Measurements from ENCODE around the gene IL24.
"Not testable (repeated sequence)": the region's sequence is repeated elsewhere in the genome, so short reads cannot be mapped to it uniquely, and the experiment has no call there.

The IL24 gene

GRCh38 chr1:206923961-206924557 lies 26.8 kb downstream of the IL24 start:
- DNase-seq (ENCODE audit: low read depth in 4 of 4, low spot score in 1 of 4), result not testable (repeated sequence)

- no peak for DNase-seq (ENCODE audit: low read depth in 4 of 4, low spot score in 1 of 4)
These were observed 27.4 kb downstream of the IL24 start for GRCh38 chr1:206924592-206925105.

- no peak for DNase-seq (ENCODE audit: low read depth in 4 of 4, low spot score in 1 of 4)
These were observed 28.0 kb downstream of the IL24 start for GRCh38 chr1:206925106-206925736.

- no peak for DNase-seq (ENCODE audit: low read depth in 4 of 4, low spot score in 1 of 4)
These were observed 29.0 kb downstream of the IL24 start for GRCh38 chr1:206926286-206926685.

- DNase-seq (ENCODE audit: low read depth in 4 of 4, low spot score in 1 of 4), result no peak
These were observed 32.3 kb downstream of the IL24 start for GRCh38 chr1:206929524-206929923.

GRCh38 chr1:206930210-206930798 lies 33.1 kb downstream of the IL24 start:
- no peak for DNase-seq (ENCODE audit: low read depth in 4 of 4, low spot score in 1 of 4)

GRCh38 chr1:206931709-206932108 lies 34.5 kb downstream of the IL24 start:
- no peak for DNase-seq (ENCODE audit: low read depth in 4 of 4, low spot score in 1 of 4)

GRCh38 chr1:206932177-206932576 lies 34.9 kb downstream of the IL24 start:
- no peak for DNase-seq (ENCODE audit: low read depth in 4 of 4, low spot score in 1 of 4)

- peak in 3 of 4 experiments; percentile 52 to 59 (median 59) for DNase-seq (ENCODE audit: low read depth in 4 of 4, low spot score in 1 of 4)
These were observed 36.2 kb downstream of the IL24 start for GRCh38 chr1:206933333-206933945.

- DNase-seq (ENCODE audit: low read depth in 4 of 4, low spot score in 1 of 4), result no peak
These were observed 38.3 kb downstream of the IL24 start for GRCh38 chr1:206935491-206936067.

- DNase-seq (ENCODE audit: low read depth in 4 of 4, low spot score in 1 of 4), result no peak
These were observed 40.2 kb downstream of the IL24 start for GRCh38 chr1:206937425-206937824.

GRCh38 chr1:206939131-206939530 lies 41.9 kb downstream of the IL24 start:
- no peak for DNase-seq (ENCODE audit: low read depth in 4 of 4, low spot score in 1 of 4)

GRCh38 chr1:206939841-206940587 lies 42.8 kb downstream of the IL24 start:
- DNase-seq (ENCODE audit: low read depth in 4 of 4, low spot score in 1 of 4), result no peak

GRCh38 chr1:206940588-206940936 lies 43.3 kb downstream of the IL24 start:
- no peak for DNase-seq (ENCODE audit: low read depth in 4 of 4, low spot score in 1 of 4)

- DNase-seq (ENCODE audit: low read depth in 4 of 4, low spot score in 1 of 4), result no peak
These were observed 44.6 kb downstream of the IL24 start for GRCh38 chr1:206941766-206942418.

- no peak for DNase-seq (ENCODE audit: low read depth in 4 of 4, low spot score in 1 of 4)
These were observed 47.5 kb downstream of the IL24 start for GRCh38 chr1:206944703-206945102.

- no peak for DNase-seq (ENCODE audit: low read depth in 4 of 4, low spot score in 1 of 4)
These were observed 48.5 kb downstream of the IL24 start for GRCh38 chr1:206945779-206946178.

GRCh38 chr1:206946261-206946660 lies 49.0 kb downstream of the IL24 start, which contains the start of gene PIGR:
Gene PIGR, minus strand, starts transcription at chr1:206946466. Its CDS starts 5,935 bp downstream, at chr1:206940531.
- no peak for DNase-seq (ENCODE audit: low read depth in 4 of 4, low spot score in 1 of 4)

GRCh38 chr1:206947255-206947654 lies 50.0 kb downstream of the IL24 start:
- DNase-seq (ENCODE audit: low read depth in 4 of 4, low spot score in 1 of 4), result no peak

GRCh38 chr1:206949208-206949607 lies 52.0 kb downstream of the IL24 start:
- DNase-seq (ENCODE audit: low read depth in 4 of 4, low spot score in 1 of 4), result no peak

Measured in stimulated activated CD4-positive, alpha-beta T cell treated with anti-CD3 and anti-CD28 coated beads, Interleukin-1b, Interleukin-23, amount 100 ng/mL, for 24 hours (primary cell).